SK-N-SH treated with all-trans-retinoic acid at 6 μM for 48 hours (cell line): ENCODE results near the gene CDK5RAP2.

Experiments
- OSR1 ChIP-seq: fragments of 250-450 bp; sonication (Bioruptor Pico); IDR thresholded peaks from 2 replicates; pipeline ENCODE4 v1.8.0; 2022; ENCODE audit warnings: moderate library complexity, mild to moderate bottlenecking, inconsistent platforms
- PATZ1 ChIP-seq: fragments of 250-450 bp; sonication (Bioruptor Pico); IDR thresholded peaks from 2 replicates; pipeline ENCODE4 v1.8.0; 2020; ENCODE audit warnings: mild to moderate bottlenecking, moderate library complexity, borderline replicate concordance
- RARB ChIP-seq: fragments of 250-450 bp; sonication (Bioruptor Pico); IDR thresholded peaks from 2 replicates; pipeline ENCODE4 v1.8.0; 2021; ENCODE audit warnings: mild to moderate bottlenecking, moderate library complexity
- TSHZ2 ChIP-seq: fragments of 250-450 bp; sonication (Bioruptor Pico); IDR thresholded peaks from 2 replicates; pipeline ENCODE4 v1.5.0; 2020; ENCODE audit warnings: mild to moderate bottlenecking, moderate library complexity
- ZC3H10 ChIP-seq: fragments of 250-450 bp; sonication (Bioruptor Pico); IDR thresholded peaks from 2 replicates; pipeline ENCODE4 v1.5.1; 2021; ENCODE audit warnings: mild to moderate bottlenecking, moderate library complexity
- TF ChIP-seq, protein P1 (sequence below): fragments of 250-450 bp; sonication (Bioruptor Pico); IDR thresholded peaks from 2 replicates; pipeline ENCODE4 v1.5.1; 2020; ENCODE audit warnings: low read depth, mild to moderate bottlenecking, moderate library complexity

DNA sequence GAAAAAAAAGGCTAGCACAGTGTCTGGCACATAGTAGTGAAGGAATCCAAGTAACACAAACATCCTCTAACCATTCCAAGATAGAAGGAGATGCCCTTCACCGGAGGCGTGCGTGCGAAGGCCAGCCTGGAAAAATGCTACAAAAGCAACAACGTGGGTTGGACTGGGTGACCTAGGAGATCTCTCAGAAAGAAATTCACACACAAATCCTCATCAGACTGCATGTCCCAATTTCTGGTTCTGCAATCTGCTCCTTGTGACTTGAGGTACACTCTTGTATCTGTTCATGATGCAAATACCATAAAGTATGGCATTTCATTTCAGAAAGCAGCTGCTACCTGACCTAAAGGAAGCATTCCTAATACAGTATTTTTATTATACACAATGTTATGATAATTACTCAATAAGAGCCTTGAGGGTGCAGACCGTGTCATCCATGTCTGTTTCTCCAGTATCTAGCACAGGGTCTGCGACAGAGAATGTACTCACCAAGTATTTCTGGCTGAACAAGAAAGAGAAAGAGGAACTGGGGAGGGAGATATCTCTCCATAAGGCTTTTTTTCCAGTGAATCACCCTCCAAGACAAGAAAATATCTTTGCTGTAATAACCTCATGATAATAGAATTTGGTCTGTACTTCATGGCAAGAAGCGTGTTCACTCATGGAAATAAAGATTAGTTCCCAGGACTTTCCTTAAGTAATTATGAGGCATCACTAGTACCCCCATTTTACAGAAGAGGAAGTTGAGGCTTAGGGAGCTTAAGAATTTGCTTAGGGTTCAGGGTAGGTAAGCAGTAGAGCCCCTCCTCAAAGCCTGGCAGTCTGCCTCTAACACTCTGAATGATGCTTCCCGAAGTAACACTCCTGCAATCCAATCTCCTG is 138.3 kb downstream of the CDK5RAP2 start:
- TF ChIP-seq PATZ1 (no peak), RARB (no peak), TSHZ2 (CRISPR knock-in tag) (no peak), OSR1 (CRISPR knock-in tag) (no peak), ZC3H10 (CRISPR knock-in tag) (no peak)
- TF ChIP-seq, protein P1, sequence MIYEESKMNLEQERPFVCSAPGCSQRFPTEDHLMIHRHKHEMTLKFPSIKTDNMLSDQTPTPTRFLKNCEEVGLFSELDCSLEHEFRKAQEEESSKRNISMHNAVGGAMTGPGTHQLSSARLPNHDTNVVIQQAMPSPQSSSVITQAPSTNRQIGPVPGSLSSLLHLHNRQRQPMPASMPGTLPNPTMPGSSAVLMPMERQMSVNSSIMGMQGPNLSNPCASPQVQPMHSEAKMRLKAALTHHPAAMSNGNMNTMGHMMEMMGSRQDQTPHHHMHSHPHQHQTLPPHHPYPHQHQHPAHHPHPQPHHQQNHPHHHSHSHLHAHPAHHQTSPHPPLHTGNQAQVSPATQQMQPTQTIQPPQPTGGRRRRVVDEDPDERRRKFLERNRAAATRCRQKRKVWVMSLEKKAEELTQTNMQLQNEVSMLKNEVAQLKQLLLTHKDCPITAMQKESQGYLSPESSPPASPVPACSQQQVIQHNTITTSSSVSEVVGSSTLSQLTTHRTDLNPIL, result no peak
